Smooth muscle cell (in vitro differentiated cells): Measurements from ENCODE around the gene SIL1. TPM values are rescaled to one million over a fixed set of nuclear protein-coding genes. Genes with fewer than 3 reads are reported as not detected.

Experiments
- DNase-seq: peaks from one replicate; lab custom pipeline; 2025; ENCODE audit not compliant: unreplicated experiment; lab: John Stamatoyannopoulos, UW
- H2AFZ ChIP-seq: fragments of 200-600 bp; sonication (generic); 2 replicates; pipeline ENCODE4 v1.6.0; 2016; ENCODE audit warnings: antibody characterized with exemption, low read depth, mild to moderate bottlenecking
- H3F3A ChIP-seq: fragments of 200-600 bp; sonication (generic); 2 replicates; pipeline ENCODE4 v1.6.0; 2017; ENCODE audit warnings: antibody characterized with exemption, low read depth
- H3K27ac ChIP-seq: fragments of 200-600 bp; sonication (generic); 2 replicates; pipeline ENCODE4 v1.5.1; 2016; ENCODE audit warnings: low read depth, mild to moderate bottlenecking
- H3K27me3 ChIP-seq: fragments of 200-600 bp; sonication (generic); 2 replicates; pipeline ENCODE4 v1.6.1; 2016; ENCODE audit warnings: low read depth, mild to moderate bottlenecking
- H3K36me3 ChIP-seq: fragments of 200-600 bp; sonication (generic); 2 replicates; pipeline ENCODE4 v1.5.1; 2016; ENCODE audit warnings: low read depth
- H3K4me1 ChIP-seq: fragments of 200-600 bp; sonication (generic); 2 replicates; pipeline ENCODE4 v1.5.1; 2016; ENCODE audit warnings: low read depth
- H3K4me2 ChIP-seq: fragments of 200-600 bp; sonication (generic); 2 replicates; pipeline ENCODE4 v1.6.0; 2016; ENCODE audit warnings: mild to moderate bottlenecking
- H3K4me3 ChIP-seq: fragments of 200-600 bp; sonication (generic); 2 replicates; pipeline ENCODE4 v1.5.1; 2016; ENCODE audit warnings: mild to moderate bottlenecking
- H3K79me2 ChIP-seq: fragments of 200-600 bp; sonication (generic); 2 replicates; pipeline ENCODE4 v1.6.0; 2016; ENCODE audit warnings: low read depth, mild to moderate bottlenecking
- H3K9ac ChIP-seq: fragments of 200-600 bp; sonication (generic); 2 replicates; pipeline ENCODE4 v1.6.0; 2016; ENCODE audit warnings: low read depth
- H3K9me3 ChIP-seq: fragments of 200-600 bp; sonication (generic); replicated peaks from 2 replicates; pipeline ENCODE4 v1.5.1; 2016; ENCODE audit warnings: low read depth
- H4K20me1 ChIP-seq: fragments of 200-600 bp; sonication (generic); 2 replicates; pipeline ENCODE4 v1.6.0; 2016; ENCODE audit warnings: low read depth
- WGBS: methylation state at CpG from one replicate; pipeline ENCODE4 v1.1.7; 2016; ENCODE audit warnings: low lambda C conversion rate; 5-methylcytosine and 5-hydroxymethylcytosine counted together
- polyA plus RNA-seq: library from polyadenylated mRNA; unstranded; fragments of >200 nt; fragmentation: Nextera tagmentation; extraction: Ambion mirVana; gene quantifications from 2 replicates; pipeline ENCODE4 v1.2.1, GENCODE V29; 2016
- total RNA-seq: library from RNA; depleted of rRNA; stranded (reverse); fragments of >200 nt; gene quantifications from 2 replicates; pipeline ENCODE4 v1.2.3, GENCODE V29; 2014
- TF ChIP-seq, protein P1 (sequence below): fragments of 200-600 bp; sonication (generic); IDR thresholded peaks from 2 replicates; pipeline ENCODE4 v1.5.1; 2017; ENCODE audit warnings: borderline replicate concordance, mild to moderate bottlenecking, antibody characterized with exemption; ENCODE audit not compliant: insufficient read depth, poor library complexity, severe bottlenecking

SIL1 gene
- total and polyA plus RNA-seq, 2 experiments from 2014 or later = 45.5 to 119 TPM

DNA sequence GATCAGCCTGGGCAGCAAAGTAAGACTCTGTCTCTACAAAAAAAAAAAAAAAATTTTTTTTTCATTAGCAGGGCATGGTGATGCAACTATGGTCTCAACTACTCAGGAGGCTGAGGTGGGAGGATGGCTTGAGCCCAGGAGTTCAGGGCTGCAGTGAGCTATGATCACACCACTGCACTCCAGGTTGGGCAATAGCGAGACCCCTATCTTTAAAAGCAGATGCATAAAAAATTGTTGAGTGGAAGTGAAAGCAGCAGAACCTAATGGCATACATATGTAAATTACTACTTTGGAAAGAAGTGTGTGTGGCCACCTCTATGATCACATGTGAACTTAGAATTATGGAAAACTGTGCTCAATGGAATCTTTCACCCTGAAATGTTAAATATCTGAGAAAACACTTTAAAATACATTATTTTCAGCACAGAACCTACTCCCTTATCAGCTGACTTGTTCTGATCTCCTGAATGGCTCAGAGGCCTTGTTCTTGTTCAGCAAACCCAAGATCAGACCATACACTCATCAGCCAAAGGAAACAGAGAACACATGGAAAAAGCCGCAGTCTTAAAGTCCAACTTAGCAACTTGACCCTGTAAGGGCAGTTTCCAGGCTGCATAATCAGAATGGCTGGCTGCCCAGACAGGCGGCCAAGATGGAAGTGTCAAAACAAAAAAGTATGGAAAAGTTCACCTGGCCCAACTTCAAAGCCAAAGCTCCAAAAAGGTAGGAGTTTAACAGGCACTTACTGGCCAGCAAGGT lies 56.5 kb downstream of the SIL1 start:
- H3K9me3 ChIP-seq = no peaks in the 10 kb centered on the region
- no peak overlapping the region for H2AFZ ChIP-seq
- WGBS = 93% methylated on average over 3 of the region's 3 CpGs
- no peak overlapping the region for H3K4me3 ChIP-seq
- peaks cover 6% of the 10 kb centered on the region for H3F3A ChIP-seq
- no peak for DNase-seq
- no peak overlapping the region for H3K9ac ChIP-seq
- peaks cover 7% of the 10 kb centered on the region for H3K4me1 ChIP-seq
- H3K27ac ChIP-seq = no peak overlapping the region
- H4K20me1 ChIP-seq = peaks cover 65% of the 10 kb centered on the region
- H3K36me3 ChIP-seq = no peaks in the 10 kb centered on the region
- H3K79me2 ChIP-seq = peaks cover 53% of the 10 kb centered on the region
- no peak overlapping the region for H3K4me2 ChIP-seq
- TF ChIP-seq, protein P1, sequence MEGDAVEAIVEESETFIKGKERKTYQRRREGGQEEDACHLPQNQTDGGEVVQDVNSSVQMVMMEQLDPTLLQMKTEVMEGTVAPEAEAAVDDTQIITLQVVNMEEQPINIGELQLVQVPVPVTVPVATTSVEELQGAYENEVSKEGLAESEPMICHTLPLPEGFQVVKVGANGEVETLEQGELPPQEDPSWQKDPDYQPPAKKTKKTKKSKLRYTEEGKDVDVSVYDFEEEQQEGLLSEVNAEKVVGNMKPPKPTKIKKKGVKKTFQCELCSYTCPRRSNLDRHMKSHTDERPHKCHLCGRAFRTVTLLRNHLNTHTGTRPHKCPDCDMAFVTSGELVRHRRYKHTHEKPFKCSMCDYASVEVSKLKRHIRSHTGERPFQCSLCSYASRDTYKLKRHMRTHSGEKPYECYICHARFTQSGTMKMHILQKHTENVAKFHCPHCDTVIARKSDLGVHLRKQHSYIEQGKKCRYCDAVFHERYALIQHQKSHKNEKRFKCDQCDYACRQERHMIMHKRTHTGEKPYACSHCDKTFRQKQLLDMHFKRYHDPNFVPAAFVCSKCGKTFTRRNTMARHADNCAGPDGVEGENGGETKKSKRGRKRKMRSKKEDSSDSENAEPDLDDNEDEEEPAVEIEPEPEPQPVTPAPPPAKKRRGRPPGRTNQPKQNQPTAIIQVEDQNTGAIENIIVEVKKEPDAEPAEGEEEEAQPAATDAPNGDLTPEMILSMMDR = no peak
- H3K27me3 ChIP-seq = no peaks in the 10 kb centered on the region

DNA sequence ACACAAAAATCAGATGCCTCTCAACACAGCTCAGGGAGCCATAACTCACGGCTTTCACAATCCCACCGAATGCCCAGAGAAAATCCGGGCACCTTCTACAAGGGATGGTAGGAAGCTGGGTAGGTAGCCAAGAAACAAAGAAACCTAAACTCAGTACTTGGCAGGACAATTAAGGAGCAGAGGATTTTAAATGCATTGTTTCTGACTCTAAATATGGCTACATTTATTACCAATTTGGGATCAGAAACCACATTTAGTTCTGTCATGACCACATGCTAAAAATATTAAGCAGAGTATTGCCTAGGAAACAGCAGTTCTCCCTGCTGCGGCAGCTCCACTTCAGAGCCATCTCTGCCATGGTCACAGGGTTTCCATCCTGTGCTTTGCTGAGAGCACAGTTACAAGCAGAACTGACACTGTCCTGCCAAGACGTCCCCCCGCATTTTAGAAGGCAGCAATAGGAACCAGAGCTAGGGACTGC lies 57.5 kb downstream of the SIL1 start:
- Histone ChIP-seq H3K4me2 (no peak overlapping the region), H3K79me2 (peaks cover 50% of the 10 kb centered on the region), H3F3A (peaks cover 6% of the 10 kb centered on the region), H3K27me3 (no peaks in the 10 kb centered on the region), H3K9ac (no peak overlapping the region), H3K36me3 (no peaks in the 10 kb centered on the region), H3K4me1 (peaks cover 7% of the 10 kb centered on the region), H4K20me1 (peaks cover 72% of the 10 kb centered on the region), H3K9me3 (no peaks in the 10 kb centered on the region), H3K4me3 (no peak overlapping the region), H2AFZ (no peak overlapping the region), H3K27ac (no peak overlapping the region)
- WGBS = 91% methylated on average over 6 of the region's 6 CpGs
- TF ChIP-seq, protein P1 = no peak
- DNase-seq = no peak

DNA sequence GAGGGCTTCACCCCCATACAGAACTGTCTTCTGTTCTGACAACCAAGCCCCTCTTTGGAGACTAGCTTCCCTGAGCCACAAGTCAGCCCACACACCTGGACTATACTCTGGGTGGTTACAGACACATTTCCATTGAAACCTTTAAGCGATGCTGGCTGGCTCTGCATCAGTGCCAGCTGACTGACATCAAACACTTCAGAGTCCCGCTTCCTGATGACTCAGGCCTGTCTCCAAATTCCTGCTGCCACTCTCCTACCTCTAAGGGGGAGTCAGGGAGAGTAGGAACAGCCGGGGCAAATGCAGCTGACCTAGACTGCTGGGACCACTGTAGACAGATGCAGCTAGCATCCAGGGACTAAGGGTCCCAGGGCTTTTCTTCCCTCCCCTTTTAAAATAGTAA lies 59.4 kb downstream of the SIL1 start:
- peaks cover 6% of the 10 kb centered on the region for H3F3A ChIP-seq
- H3K4me1 ChIP-seq = peaks cover 7% of the 10 kb centered on the region
- peak overlapping the region; percentile 18 for H3K4me2 ChIP-seq
- no peaks in the 10 kb centered on the region for H3K36me3 ChIP-seq
- H3K9ac ChIP-seq = no peak overlapping the region
- WGBS = 22% methylated on average over 3 of the region's 3 CpGs
- H3K27me3 ChIP-seq = no peaks in the 10 kb centered on the region
- H3K27ac ChIP-seq = peak overlapping the region; percentile 17
- TF ChIP-seq, protein P1 = no peak
- no peak overlapping the region for H2AFZ ChIP-seq
- H3K9me3 ChIP-seq = no peaks in the 10 kb centered on the region
- H3K4me3 ChIP-seq = no peak overlapping the region
- no peak for DNase-seq
- H3K79me2 ChIP-seq = peaks cover 44% of the 10 kb centered on the region
- peaks cover 79% of the 10 kb centered on the region for H4K20me1 ChIP-seq
